GM18499 (cell line): Measurements from ENCODE around the gene METTL4.
"Not testable (repeated sequence)": the region's sequence is repeated elsewhere in the genome, so short reads cannot be mapped to it uniquely, and the experiment has no call there.

ENCODE experiments used
- ATAC-seq: cut with Tn5 transposase; IDR thresholded peaks from one replicate; pipeline ENCODE4 v1.9.1; 2021; ENCODE audit warnings: moderate number of reproducible peaks; ENCODE audit not compliant: insufficient read depth, unreplicated experiment

The METTL4 gene

GRCh38 chr18:2529154-2529553 is 42.2 kb downstream of the METTL4 start:
- ATAC-seq = no peak

DNA sequence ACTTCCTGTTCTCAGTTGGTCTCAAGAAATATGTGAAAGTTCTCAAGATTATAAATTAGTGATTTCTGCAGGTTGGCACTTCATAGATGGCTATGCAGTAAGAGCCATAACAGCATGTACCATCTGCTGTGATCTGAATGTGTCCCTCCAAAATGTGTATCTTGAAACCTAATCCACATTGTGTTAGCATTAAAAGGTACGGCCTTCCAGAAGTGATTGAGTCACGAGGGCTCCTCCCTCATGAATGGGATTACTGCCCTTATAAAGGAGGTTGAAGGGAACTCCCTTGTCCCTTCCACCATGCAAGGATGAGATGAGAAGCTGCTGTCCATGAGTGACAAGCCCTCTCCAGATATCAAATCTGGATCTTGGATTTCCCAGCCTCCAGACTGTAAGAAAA is 45.0 kb downstream of the METTL4 start:
- ATAC-seq = no peak

- ATAC-seq = not testable (repeated sequence)
These were observed 46.5 kb downstream of the METTL4 start for GRCh38 chr18:2524794-2525198.

- no peak for ATAC-seq
These were observed 49.2 kb downstream of the METTL4 start for GRCh38 chr18:2522112-2522511.

GRCh38 chr18:2518473-2518872 is 52.8 kb downstream of the METTL4 start:
- ATAC-seq = no peak

GRCh38 chr18:2515908-2516625 is 55.2 kb downstream of the METTL4 start:
- no peak for ATAC-seq

- no peak for ATAC-seq
These were observed 56.0 kb downstream of the METTL4 start for GRCh38 chr18:2515171-2515787.

DNA sequence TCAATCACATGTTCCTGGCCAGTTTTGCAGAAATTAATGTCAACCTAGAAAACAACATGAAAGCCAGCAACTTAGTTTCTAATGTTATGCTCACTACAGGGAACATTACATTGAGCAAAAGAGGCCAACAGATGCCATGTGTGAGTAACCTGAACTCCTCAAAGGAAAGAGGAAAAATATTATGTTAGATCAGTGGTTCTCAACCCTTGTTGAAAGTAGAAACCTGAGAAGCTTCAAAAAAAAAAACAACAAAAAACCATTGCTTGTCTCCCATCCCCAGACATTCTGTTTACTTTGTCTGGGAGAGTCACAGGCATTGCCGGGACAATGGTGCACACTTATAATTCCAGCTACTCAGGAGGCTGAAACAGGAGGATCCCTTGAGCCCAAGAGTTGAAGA is 57.7 kb downstream of the METTL4 start:
- ATAC-seq = no peak

DNA sequence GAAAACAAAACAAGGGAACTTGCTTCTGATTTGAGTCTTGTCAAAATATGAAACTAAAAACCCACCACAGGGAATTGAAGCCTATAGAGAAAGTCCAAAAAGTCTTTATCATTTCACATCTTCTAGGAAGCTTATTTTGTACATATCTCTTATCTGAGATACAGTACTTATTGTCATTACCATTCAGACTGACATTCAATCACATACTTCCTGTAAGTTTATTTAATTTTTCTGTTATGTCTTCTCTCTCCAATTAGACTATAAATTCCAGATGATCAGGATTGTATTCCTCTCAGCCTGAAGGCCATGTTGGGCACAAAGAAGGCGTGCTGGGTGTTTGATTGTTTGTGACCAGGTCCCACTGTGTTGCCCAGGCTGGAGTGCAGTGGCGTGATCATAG is 59.2 kb downstream of the METTL4 start:
- ATAC-seq = no peak

GRCh38 chr18:2511451-2511850 is 59.9 kb downstream of the METTL4 start:
- no peak for ATAC-seq

DNA sequence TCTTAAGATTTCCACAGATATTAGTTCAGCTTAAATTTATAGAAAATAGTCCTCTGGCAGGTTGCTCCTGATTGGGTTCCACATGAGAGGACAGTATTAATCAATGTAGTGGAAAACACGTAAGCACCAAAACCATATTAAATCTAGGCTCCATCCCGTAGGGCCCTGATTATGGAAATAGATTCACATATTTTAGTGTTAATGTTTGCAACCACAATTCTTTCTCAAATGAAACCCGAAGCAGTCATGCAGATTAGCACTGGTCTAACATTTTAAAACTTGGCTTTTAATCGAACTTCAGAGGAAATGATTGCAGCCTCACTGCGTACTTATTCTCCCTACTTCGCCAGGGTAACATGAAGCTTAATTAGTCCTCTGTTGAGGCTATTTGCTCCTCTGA is 60.9 kb downstream of the METTL4 start:
- no peak for ATAC-seq

DNA sequence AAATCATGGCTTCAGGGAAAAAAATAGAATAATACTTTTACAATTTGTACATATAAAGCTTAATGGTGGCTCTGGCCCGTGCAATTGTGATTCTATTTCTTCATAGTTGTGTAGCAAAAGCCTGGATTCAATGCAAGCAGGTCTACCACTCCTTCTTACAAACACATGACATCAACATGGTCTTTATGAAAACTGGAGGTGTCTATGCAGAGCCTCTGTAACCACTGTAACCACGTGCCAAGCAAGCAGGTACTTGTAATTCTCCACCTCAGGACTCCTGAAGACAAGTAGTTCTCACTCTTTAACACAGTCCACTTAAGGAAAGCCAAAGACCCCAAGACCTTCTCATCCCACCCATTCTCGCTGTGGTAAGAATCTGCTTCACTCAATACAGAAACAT is 62.6 kb downstream of the METTL4 start:
- ATAC-seq = no peak

DNA sequence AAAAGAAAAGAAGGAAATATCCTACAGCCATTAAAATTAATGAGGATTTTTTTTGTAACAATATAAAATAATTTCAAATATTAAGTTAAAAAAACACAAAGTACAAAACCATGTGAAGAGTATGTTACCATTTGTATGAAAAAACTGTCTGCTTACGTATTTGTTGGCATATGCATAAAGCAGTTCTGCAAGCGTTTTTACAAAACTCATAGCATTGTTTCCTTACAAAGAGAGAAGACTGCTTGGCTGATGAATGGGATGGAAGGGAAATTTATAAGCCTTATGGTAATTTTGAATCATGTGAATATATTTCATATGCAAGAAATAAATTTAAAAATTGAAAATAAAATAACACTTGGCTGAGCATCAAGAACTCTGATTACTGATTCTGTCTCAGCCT is 63.1 kb downstream of the METTL4 start:
- ATAC-seq = no peak

- ATAC-seq = no peak
These were observed 66.7 kb downstream of the METTL4 start for GRCh38 chr18:2504642-2505041.

DNA sequence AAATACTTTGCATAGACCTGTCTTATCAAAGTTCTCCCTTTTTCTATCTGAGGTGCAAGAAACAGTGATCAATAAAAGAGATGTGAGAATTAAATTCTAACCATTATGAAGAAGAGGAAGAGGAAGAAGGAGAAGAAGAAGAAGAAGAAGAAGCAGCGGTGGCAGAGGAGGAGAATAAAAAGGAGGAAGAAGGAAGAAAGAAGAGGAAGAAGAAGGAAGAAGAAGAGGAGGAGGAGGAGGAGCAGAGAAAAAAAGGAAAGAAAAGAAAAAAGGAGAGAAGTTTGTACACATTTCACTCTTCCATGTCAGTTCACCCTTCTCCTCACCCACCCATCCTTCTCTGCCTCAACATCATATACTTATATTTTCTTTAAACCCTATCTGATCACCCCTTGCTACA is 68.4 kb downstream of the METTL4 start:
- ATAC-seq = no peak

GRCh38 chr18:2502394-2502793 is 68.9 kb downstream of the METTL4 start:
- no peak for ATAC-seq

GRCh38 chr18:2497797-2498196 is 73.5 kb downstream of the METTL4 start:
- ATAC-seq = no peak

GRCh38 chr18:2495381-2495780 is 75.9 kb downstream of the METTL4 start:
- no peak for ATAC-seq

GRCh38 chr18:2494921-2495320 is 76.4 kb downstream of the METTL4 start:
- ATAC-seq = no peak
